ENCODE measurements around the gene MGAT3. TPM values are rescaled to one million over a fixed set of nuclear protein-coding genes. Genes with fewer than 3 reads are reported as not detected.
"Not testable (repeated sequence)": the region's sequence is repeated elsewhere in the genome, so short reads cannot be mapped to it uniquely, and the experiment has no call there.

MGAT3 gene
- polyA plus RNA-seq, 12 donors, result 2.3 to 12.6 (median 3.5) TPM; not detected in 1

- no peak for DNase-seq
Measured at GRCh38 chr22:39510529-39511149, 53.8 kb downstream of the MGAT3 start.

DNA sequence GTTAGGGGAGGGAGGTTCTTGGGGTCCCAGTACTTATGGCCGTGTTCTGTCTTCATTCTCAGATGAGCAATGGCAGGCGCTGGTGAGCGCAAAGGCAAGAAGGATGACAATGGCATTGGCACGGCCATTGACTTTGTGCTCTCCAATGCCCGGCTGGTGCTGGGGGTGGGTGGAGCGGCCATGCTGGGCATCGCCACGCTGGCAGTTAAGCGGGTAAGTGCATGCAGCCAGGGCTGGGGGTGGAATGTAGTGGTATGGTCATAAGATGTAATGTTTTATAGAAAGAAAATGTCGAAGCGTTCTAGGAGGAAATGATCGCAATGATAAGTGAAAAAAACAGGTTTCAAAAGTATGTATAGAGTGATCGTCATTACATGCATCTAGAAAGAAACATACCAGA lies 54.4 kb downstream of the MGAT3 start:
- DNase-seq, result no peak

- no peak for DNase-seq
Measured at GRCh38 chr22:39512026-39512425, 55.2 kb downstream of the MGAT3 start.

GRCh38 chr22:39513791-39514190 lies 57.0 kb downstream of the MGAT3 start:
- no peak for DNase-seq

DNA sequence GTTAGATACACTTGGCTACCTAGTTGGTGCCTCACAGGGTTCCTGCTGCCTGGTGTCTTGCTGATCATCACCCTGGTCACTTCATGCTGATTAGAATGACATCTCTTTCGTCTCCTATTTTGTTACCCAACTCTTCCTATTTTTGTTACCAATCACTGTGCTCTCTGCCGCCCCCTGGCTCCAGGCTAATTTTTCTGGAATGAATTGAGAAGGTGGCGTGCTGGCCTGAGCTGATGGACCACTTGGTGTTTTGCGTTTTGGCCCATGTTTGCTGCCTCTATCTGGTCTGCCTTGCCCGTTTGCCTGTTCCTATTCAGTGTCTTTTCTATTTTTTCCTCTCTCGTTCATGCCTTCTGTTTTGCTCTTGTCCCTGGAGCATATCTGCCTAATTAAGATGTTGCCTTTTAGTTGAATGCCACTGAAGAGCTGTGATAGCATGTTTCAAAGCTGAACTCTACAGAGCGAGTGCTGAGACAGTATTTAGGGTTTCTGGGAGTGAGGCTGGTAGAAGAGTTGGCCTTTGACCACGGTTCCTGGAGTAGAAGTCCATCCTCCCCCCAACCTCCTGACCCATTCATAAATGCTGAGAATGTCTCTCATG lies 57.7 kb downstream of the MGAT3 start:
- DNase-seq, result no peak

- DNase-seq, result no peak
Measured at GRCh38 chr22:39515266-39516050, 58.6 kb downstream of the MGAT3 start.

- DNase-seq, result no peak
Measured at GRCh38 chr22:39517470-39517869, 60.7 kb downstream of the MGAT3 start.

DNA sequence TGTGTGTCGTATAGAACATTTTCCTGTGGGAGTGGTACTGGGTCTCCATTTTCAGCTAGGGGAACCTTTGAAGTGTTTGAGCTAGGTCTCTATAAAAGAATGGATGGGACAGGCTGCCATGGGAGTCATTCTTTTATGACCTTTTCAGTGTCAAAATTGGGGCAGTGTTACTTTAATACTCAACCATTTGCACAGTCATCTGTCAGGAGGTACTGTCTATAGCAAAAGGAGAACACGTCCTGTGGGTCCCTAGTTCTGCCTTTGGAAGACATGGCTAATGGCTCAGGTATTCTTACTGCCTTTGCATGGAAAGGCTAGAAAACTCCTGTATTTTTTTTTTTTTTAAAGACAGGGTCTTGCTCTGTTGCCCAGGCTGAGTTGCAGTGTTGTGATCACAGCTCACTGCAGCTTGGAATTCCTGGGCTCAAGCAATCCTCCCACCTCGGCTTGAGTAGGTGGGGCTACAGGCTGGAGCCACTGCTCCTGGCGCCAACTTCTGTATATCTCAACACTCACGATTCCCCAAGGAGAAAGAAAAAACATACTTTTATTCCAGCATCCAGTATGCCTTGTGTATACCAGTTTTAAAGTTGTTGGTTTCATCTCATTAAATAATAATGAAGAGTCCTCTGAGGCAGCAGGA lies 61.5 kb downstream of the MGAT3 start:
- DNase-seq, result no peak

- no peak for DNase-seq
Measured at GRCh38 chr22:39518996-39519680, 62.3 kb downstream of the MGAT3 start.

DNA sequence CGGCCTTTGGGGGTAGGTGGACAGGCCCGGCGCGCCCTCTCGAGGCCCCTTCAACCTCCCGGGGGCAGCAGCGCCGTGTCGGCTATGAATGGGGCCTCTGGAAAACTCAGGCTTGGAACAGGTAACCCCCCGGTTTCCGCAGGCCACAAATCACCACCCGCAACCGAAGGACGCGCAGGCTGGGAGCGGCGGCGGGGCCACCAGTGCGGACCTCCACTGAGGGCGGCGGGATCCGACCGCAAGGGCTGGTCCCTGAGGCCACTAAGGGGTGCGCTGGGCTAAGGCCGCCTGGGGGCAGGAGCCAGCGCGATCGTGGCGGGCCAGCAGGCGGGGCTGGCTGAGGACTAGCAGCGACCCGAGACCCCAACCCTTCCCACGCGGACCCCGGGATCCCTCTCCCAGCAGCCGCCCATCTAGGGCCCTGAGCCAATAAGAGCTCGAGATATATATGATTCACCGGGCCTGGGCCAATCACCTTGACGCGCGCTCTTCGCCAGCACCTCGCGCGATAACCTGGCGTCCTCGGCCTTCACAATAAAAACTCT lies 62.9 kb downstream of the MGAT3 start:
- DNase-seq, result no peak

- DNase-seq, result peak; percentile 99
Measured at GRCh38 chr22:39520226-39521105, 63.7 kb downstream of the MGAT3 start, which contains the start of gene ATF4. ATF4 (plus strand) TSS chr22:39520562; CDS start chr22:39521446, 884 bp downstream.

GRCh38 chr22:39521106-39521885 lies 64.5 kb downstream of the MGAT3 start:
- not testable (repeated sequence) for DNase-seq

- DNase-seq, result not testable (repeated sequence)
Measured at GRCh38 chr22:39522091-39522490, 65.3 kb downstream of the MGAT3 start.

GRCh38 chr22:39522567-39523300 lies 65.9 kb downstream of the MGAT3 start:
- no peak for DNase-seq

DNA sequence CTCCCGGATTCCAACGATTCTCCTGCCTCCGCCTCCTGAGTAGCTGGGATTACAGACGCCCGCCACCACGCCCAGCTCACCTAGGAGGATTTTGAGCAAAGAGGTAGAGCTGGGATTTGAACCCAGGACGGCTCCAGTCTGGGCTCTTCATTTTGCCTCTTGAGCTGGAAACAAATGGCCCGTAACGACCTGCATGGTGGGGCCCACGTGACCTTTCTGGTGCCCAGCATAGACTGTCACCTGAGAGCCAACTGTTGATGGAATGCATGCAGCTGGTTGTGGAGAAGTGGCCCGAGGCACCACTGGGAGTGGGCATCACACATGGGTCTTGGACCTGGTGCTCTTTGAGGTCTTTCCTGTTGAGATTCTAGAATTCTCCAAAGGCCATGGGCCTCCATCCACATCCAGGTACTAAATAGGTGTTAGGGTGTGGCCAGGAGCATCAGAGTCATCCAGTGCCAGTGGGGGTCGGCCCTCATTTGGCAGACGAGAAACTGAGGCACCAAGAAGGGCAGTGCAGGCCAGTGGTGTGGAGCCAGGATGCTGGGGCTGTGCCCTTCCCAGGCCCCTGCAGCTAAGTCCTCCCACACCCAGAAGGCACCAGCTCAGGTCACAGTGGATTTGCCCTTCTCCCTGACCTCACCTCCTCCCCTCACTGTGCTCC lies 67.4 kb downstream of the MGAT3 start:
- DNase-seq, result no peak

GRCh38 chr22:39524753-39525657 lies 68.2 kb downstream of the MGAT3 start:
- DNase-seq, result no peak

- DNase-seq, result no peak
Measured at GRCh38 chr22:39525658-39525975, 68.8 kb downstream of the MGAT3 start.
